ENCODE measurements around the gene ADCY4.

- TF ChIP-seq SUZ12 (IDR thresholded peaks at IDR 0.05; ENCODE audit: extremely low read depth, insufficient read depth, insufficient read length) (no peak), ZNF274 (IDR thresholded peaks at IDR 0.05; ENCODE audit: low read depth, low read length) (no peak), YY1 (IDR thresholded peaks at IDR 0.05; ENCODE audit: insufficient read depth, insufficient read length) (no peak)
Observed at GRCh38 chr14:24367514-24368211, 32.8 kb upstream of the ADCY4 start, which contains the start of gene NFATC4.

Data from NT2/D1 (cell line).